Parathyroid adenoma (tissue), 2 donors: ENCODE data around the gene IPO5.

Experiments
- H2AFZ ChIP-seq: fragments of 300-600 bp; sonication (generic); one replicate; pipeline ENCODE4 v1.7.0; 2017; ENCODE audit warnings: antibody characterized with exemption, mild to moderate bottlenecking
- H3K27ac ChIP-seq: fragments of 300-600 bp; sonication (generic); one replicate; pipeline ENCODE4 v1.7.0; 2017
- H3K27me3 ChIP-seq: fragments of 300-600 bp; sonication (generic); one replicate; pipeline ENCODE4 v1.7.0; 2017; ENCODE audit warnings: low read length; ENCODE audit not compliant: control insufficient read depth, insufficient read depth
- H3K36me3 ChIP-seq: fragments of 300-600 bp; sonication (generic); one replicate; pipeline ENCODE4 v1.7.0; 2017; ENCODE audit warnings: low read length; ENCODE audit not compliant: control insufficient read depth, insufficient read depth
- H3K4me1 ChIP-seq: fragments of 300-600 bp; sonication (generic); one replicate; pipeline ENCODE4 v1.7.0; 2017; ENCODE audit warnings: control low read depth
- H3K4me2 ChIP-seq: fragments of 300-600 bp; sonication (generic); one replicate; pipeline ENCODE4 v1.7.0; 2017; ENCODE audit warnings: low read length
- H3K4me3 ChIP-seq: fragments of 300-600 bp; sonication (generic); one replicate; pipeline ENCODE4 v1.7.0; 2017; ENCODE audit warnings: low read depth, low read length
- H3K79me2 ChIP-seq: fragments of 300-600 bp; sonication (generic); one replicate; pipeline ENCODE4 v1.7.0; 2017; ENCODE audit warnings: control low read depth
- H3K9ac ChIP-seq: fragments of 300-600 bp; sonication (generic); one replicate; pipeline ENCODE4 v1.7.0; 2017; ENCODE audit warnings: mild to moderate bottlenecking
- H3K9me3 ChIP-seq: fragments of 300-600 bp; sonication (generic); one replicate; pipeline ENCODE4 v1.7.0; 2017; ENCODE audit warnings: low read length; ENCODE audit not compliant: control insufficient read depth
- CTCF ChIP-seq: fragments of 300-600 bp; sonication (generic); IDR thresholded peaks from one replicate; pipeline ENCODE4 v1.7.0; 2017; ENCODE audit warnings: antibody characterized with exemption, mild to moderate bottlenecking
- donor health status: primary hyperparathyroidism.

IPO5 gene

GRCh38 chr13:97912139-97912535 lies 41.3 kb upstream of the IPO5 start:
- Histone ChIP-seq H3K4me2 (no peak overlapping the region), H2AFZ (no peak overlapping the region), H3K9me3 (no peaks in the 10 kb centered on the region), H3K4me3 (no peak overlapping the region), H3K27ac (no peak overlapping the region), H3K27me3 (no peaks in the 10 kb centered on the region), H3K9ac (no peak overlapping the region), H3K4me1 (no peaks in the 10 kb centered on the region), H3K36me3 (no peaks in the 10 kb centered on the region), H3K79me2 (no peaks in the 10 kb centered on the region)
- TF ChIP-seq CTCF, result no peak

GRCh38 chr13:97913206-97913605 lies 40.3 kb upstream of the IPO5 start:
- Histone ChIP-seq H3K79me2 (no peaks in the 10 kb centered on the region), H3K4me2 (no peak overlapping the region), H3K9ac (no peak overlapping the region), H2AFZ (no peak overlapping the region), H3K36me3 (no peaks in the 10 kb centered on the region), H3K4me1 (no peaks in the 10 kb centered on the region), H3K27me3 (no peaks in the 10 kb centered on the region), H3K4me3 (no peak overlapping the region), H3K9me3 (no peaks in the 10 kb centered on the region), H3K27ac (no peak overlapping the region)
- no peak for TF ChIP-seq CTCF

GRCh38 chr13:97914540-97914939 lies 38.9 kb upstream of the IPO5 start:
- no peaks in the 10 kb centered on the region for H3K9me3 ChIP-seq
- H3K4me3 ChIP-seq, result no peak overlapping the region
- H3K79me2 ChIP-seq, result no peaks in the 10 kb centered on the region
- no peak overlapping the region for H2AFZ ChIP-seq
- TF ChIP-seq CTCF, result no peak
- no peaks in the 10 kb centered on the region for H3K27me3 ChIP-seq
- H3K9ac ChIP-seq, result no peak overlapping the region
- no peak overlapping the region for H3K4me2 ChIP-seq
- no peaks in the 10 kb centered on the region for H3K36me3 ChIP-seq
- H3K4me1 ChIP-seq, result no peaks in the 10 kb centered on the region
- no peak overlapping the region for H3K27ac ChIP-seq

GRCh38 chr13:97921176-97921816 lies 32.2 kb upstream of the IPO5 start:
- Histone ChIP-seq H3K27me3 (no peaks in the 10 kb centered on the region), H3K4me2 (no peak overlapping the region), H3K27ac (no peak overlapping the region), H3K4me1 (no peaks in the 10 kb centered on the region), H3K9me3 (no peaks in the 10 kb centered on the region), H3K36me3 (no peaks in the 10 kb centered on the region), H3K9ac (no peak overlapping the region), H2AFZ (no peak overlapping the region), H3K79me2 (no peaks in the 10 kb centered on the region), H3K4me3 (no peak overlapping the region)
- TF ChIP-seq CTCF, result no peak

- Histone ChIP-seq H3K9ac (no peak overlapping the region), H3K4me2 (no peak overlapping the region), H3K4me1 (no peaks in the 10 kb centered on the region), H3K4me3 (no peak overlapping the region), H3K79me2 (no peaks in the 10 kb centered on the region), H2AFZ (no peak overlapping the region), H3K27me3 (no peaks in the 10 kb centered on the region), H3K9me3 (no peaks in the 10 kb centered on the region), H3K36me3 (no peaks in the 10 kb centered on the region), H3K27ac (no peak overlapping the region)
- TF ChIP-seq CTCF, result no peak
Measured at GRCh38 chr13:97928301-97928700, 25.2 kb upstream of the IPO5 start.
